DMS153 treated with DMSO at 0.1 percent for 48 hours (cell line): ENCODE data around the gene LOXL3.

Experiments used
- DNase-seq: peaks from one replicate; lab custom pipeline; 2025; ENCODE audit not compliant: unreplicated experiment; lab: John Stamatoyannopoulos, UW

The LOXL3 gene

DNA sequence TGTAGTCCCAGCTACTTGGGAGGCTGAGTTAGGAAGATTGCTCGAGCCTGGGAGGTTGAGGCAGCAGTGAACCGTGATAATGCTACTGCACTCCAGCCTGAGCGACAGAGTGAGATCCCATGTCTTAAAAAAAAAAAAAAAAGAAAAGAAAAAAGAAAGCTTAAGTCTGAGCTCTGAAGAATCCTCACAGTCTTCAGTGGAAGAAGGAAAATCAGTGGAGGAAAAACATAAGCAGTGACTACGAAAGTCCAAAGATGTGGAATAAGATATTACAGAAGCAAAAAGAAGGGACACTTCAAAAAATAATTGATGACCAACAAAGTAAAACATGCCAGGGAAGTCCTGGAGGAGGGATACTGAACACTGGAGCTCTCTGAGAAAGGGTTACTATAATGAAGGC, 43.5 kb downstream of the LOXL3 start:
- DNase-seq = no peak

DNA sequence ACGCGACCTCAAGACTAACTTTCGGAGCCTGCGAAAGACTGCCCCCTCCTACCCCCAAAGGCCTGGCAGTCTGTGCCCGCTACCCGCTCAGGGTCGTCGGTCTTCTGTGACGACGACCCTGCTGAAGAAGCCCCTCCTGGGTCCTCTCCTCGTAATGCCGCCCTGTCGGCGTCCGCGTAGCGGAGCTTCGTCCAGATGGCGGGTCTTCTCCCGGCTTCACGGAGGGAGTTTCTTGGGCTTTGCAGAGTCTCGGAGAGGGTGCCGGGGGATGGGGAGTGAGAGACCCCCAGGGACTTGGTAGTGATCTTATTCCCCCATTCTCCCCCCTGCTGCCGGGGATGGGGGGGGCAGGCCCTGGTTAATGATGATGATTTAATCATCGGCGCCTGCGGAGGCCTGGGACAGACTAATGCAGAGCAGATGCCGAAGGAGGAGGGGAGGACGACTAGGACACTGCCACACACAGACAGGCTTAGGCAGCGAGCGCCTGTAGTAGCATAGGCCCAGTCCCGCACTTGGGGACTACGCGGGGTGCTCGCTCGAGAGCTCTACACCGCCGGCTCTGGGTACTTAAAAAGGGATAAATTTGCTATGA, 45.7 kb downstream of the LOXL3 start:
- no peak for DNase-seq

DNA sequence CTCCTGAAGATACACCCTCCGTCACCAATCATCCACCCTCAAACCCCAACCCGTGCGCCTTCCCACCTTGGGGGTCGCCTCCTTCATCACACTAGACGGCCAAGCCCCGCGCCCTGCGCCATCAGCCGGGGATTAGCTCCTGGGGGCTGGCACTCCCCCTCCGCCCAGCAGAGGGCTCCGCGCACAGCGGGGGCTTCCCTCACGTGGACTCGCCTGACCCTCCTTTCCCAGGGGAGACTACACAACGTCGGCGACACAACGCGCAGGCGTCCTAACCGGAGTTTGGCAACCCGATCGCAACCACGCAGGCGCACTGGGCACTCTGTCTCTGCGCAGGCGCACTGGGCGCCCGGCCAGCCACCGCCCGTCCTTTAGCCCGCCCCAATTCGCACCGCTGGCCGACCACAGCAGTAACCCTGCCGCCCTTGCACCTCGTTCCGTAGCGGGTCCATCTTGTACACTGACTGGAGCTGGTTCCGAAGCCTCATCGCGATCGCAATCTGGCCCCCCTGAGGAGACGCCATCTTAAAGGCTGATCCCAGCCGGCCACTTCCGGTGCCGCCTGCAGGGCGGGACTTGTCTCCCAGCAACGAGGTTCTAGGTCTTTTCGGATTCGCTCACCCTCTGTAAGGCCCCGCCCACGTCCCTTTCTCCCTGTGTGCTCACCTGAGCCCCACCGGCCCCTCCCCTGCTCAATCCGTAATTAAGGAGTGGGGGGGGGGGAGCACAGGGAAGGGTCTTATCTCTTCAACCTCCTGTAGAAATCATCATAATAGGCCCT, 46.4 kb downstream of the LOXL3 start, which contains the start of gene PCGF1:
PCGF1 (minus strand) TSS at position 551 of the 781 bp plus-strand sequence; CDS start at position 524, 27 bp downstream.
- peak; percentile 94 for DNase-seq

DNA sequence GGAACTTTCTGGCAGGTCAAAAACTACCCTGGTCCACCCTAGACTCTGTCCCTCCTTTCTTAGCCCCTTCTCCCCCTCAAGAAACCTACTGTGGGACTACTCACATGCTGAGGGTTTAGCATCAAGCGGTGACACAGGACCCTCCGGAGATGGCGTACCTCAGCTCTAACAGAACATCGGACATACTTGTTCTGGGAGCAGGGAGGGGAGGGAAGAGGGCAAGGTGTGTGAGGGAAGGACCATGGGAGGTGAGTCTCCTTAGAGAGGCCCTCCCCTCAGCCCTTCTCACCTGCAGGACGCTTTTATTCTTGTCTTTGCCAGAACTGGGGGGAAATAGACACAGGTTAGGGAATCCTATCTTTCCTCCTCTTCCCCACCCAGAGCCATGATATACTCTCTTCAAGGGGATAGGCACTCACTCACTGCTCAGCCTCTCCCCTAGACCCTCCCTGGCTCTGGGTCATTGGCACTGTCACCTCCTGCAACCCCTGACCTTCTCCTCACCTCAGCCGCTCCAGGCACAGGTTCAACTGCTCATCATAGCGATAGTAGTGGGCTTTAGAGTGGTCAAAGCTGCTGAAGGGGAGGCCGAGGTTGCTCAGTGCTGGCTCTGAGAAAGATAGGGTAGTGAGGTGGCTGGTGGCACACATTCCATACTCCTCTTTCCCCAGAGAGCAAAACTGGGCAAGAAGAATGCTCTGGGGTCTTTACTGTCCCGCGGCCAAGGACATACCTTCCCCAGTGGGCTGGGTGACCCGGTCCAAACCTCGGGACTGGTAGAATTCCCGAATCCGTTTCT, 48.1 kb downstream of the LOXL3 start:
- no peak for DNase-seq

DNA sequence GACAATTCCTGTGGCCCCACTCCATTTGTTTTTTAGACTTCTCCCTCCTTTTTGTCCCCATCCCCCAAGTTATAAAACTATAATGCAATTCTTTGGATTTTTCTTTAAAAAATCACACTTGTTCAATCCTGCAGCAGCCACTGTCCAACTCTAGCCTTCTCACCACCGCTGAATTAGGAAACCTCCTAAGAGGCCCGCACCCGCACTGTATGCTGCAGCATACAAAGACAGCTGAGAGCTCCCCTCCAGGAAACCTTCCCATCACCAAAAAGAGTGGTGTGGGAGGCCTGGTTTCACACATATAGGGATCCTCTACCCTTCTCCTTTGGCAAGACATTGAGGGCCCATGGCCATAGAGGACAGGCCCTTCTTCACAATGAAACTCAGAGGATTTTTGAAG, 49.2 kb downstream of the LOXL3 start:
- DNase-seq = no peak

DNA sequence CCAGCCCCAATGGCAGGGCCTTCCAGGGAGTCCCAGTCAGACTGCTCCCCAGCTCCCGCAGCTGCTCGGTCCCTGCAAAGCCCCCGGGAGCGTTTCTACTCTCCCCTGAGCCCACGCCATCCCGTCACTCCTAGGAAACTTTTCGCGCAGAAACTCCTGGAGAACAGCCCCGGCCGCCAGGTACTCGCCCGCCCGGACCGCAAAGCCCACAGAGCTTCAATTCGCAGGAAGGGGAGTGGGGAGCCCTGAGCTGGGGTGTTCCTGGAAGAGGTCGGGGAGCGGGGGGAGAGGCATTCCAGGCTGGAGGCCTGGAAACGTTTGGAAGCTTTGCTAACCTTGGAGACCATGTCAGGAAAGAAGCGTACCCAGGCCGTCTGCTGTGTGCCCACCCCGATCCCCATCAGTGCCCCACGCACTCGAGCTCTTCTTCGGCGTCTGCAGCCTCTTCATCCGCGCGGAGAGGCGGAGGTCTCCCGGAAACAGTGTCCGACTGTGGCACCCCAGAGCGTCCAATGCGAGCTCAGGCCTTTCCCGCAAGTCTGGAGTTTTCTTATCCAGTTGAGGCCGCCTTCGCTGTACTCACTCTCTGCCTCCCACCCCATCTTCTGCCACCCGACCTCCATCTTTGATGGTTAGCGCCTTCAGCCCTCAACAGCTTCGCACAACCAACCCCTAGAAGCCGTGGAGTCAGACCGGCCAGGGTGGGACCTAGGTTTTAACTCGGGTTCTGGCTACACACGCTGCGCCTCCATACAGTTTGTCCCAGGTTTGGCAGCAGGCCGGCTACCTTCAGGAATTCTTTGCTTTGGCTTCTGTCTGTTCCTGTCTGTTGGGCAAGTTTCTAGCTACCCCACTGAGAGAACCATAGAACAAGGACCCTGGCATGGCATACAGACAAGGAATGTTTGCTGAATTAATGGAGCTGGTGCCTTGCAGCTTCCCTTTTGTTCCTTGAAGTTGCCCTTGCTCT, 50.0 kb downstream of the LOXL3 start:
- DNase-seq = no peak

DNA sequence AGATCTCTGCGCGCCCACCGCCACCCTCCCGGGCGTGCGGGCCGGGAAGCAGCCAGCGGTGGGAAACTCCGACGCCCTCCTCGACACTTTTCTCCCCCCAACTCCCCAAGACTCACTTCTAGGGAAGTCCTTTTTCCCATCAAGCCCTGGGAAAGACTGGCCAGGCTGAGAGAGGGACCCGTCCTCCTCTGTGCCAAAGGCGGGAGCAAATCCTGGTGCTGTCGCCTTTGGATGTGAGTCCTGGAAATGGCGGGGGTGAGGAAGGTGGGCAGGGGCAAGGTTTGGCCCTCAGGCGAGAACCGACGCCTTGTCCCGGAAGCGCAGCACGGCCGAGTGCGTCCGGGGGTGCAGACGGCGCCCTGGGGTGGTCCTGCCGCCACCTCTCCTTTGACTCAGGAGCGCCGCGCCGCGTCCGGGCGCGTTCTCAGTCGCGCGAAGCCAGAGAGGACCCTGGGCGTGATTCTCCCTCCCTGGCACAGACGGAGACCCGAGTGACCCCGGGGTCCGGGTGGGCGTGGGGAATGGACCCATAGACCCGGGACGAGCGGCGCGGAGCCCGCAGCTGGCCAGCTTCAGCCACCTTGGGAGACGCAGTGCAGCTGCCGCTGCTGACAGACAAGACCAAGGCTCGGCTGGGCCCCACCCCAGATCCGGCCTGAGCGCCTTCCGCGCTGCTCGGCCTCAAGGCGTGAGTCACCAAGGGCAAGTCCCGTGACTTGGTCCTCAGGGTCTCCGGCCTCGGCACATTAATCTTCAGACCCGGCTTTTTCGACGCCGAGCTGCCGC, 50.8 kb downstream of the LOXL3 start:
- DNase-seq = no peak

DNA sequence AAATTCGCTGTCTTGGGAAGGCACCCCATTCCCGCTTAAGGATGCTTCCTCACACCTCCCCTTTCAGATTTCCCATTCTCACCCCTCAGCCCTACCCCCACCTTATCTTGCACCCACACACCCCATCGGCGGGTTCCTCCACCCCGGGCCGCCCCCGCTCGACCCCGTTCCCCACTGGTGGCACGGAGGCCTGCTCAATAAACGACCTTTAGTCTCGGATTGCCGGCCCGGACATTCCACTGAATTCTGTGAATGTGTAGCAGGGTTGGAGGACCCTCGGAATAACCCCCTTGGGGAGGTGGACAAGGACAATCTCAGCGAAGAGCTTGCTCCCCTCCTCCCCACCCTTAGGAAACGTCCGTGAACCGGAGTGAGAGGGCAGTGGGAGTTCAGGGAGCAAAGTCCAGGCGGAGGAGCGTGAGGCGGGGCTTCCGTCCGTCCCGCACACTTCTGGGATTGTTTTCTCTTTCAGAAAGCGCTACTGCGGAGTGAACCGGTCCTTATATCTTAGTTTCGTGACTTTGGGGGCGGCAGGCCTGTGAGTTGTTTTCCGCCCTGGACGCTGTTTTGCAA, 51.5 kb downstream of the LOXL3 start:
- DNase-seq = no peak

DNA sequence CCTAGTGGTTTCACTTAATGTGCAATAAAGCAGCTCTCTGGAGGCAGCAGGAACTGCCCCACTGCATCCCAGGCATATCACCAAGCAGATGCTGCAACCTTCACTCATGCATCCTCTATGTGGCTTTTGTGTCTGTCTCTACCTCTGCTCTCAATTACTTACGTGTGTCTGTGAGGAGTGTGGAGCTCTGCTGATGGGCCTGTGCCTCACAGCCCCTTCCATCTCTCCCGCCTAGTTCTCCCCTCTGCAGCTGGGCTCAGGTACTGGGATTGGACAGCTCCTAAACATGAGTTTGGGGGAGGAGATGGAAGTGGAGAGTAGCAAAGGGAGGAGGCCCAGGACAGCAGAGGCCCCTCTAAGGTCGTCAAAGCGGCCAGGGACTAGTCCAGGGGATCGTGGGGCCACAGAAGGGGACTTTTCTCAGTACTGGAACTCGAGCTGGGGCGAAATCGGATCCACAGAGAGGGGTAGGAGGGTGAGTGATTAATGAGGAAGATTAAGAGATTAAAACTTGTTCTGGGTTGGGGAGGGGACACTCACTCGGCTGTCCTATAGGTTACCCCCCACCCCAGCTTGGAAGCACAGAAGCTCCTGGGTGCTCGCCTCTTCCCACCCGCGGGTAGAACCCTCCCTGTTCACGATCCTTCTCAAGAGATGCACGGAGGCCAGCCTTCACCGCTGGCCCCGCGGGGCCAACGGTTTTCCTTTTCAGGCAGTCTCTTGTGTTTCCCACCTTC, 52.2 kb downstream of the LOXL3 start:
- DNase-seq = no peak

DNA sequence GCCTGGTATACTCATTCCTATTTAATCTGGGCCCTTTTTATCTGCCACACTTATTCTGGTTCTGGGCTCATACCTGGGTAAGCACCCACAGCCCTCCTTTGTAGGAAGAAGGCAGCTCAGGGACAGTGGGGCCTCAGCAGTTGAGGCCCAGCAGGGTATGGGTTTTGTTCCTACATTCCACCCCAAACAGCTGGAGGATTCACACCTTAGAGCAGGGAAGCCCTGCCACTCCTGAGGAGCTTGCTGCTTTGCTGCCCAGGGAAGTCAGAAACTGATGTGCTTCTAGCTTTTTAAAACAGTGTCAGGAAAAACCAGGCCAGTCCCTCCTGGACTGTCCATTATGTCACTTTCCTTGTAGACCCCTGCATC, 53.2 kb downstream of the LOXL3 start:
- no peak for DNase-seq

DNA sequence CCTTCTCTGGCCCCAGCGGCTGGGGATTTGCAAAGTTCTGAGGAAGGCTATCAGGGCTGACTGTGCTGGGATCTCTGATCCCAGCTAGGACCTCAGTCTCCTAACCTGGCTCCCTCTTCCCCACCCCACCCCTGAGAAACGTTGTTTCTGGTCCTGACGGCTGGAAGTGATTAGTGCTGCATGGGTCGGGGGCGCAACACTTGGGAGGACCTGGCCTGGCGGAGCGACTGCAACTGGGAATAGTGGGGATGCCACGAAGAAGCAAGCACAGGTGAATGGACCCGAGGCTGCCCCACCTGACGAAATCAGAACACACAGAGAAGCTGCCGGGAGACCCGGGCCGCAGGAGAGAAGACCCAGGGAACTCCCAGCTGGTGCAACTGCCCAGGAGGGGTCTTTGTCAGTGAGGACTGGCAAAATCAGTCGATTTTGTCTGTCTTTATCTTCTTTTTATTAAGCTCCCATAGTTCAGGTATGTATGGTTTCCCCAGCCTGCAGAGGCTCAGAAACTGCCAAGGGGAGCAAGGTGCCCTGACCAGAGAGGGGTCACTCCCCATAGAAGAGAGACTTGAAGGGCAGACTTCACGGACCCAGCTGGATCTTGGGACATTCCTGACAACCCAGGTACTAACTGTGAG, 53.7 kb downstream of the LOXL3 start:
- DNase-seq = no peak

DNA sequence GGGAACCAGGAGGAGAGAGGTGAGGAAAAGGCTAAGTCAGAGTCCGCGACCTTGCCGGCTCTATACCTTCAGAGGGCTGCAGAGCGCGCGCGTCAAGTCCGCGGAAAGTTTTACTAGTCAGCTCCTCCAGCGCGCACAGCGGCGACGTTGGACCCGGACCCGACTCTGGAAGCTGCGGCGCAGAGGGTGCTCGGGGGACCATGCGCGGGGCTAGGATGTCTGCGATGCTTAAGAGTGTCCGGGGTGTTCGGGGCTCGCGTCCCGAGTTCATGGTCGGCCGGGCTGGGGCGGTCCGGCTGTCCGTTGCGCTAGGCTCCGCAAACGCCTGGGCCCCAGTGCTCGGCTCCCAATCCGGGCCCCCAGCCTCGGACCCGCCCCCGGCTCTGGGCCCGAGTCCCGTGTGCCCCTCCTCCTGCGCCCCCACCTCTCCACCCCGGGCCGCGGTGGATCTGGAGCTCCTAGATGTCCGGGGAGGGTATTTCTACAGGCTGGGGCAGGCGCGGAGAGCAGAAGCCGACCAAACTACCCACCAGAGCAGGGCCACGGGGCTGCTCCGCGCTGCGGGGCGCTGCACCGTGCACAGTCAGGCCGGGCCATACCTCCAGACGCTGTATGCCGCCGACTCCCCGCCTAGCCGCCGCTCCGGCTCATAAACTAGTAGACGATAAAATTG, 54.3 kb downstream of the LOXL3 start, which contains the start of gene LBX2:
LBX2 (minus strand) TSS at position 337 of the 673 bp plus-strand sequence; CDS start at position 271, 66 bp downstream.
- DNase-seq = no peak

DNA sequence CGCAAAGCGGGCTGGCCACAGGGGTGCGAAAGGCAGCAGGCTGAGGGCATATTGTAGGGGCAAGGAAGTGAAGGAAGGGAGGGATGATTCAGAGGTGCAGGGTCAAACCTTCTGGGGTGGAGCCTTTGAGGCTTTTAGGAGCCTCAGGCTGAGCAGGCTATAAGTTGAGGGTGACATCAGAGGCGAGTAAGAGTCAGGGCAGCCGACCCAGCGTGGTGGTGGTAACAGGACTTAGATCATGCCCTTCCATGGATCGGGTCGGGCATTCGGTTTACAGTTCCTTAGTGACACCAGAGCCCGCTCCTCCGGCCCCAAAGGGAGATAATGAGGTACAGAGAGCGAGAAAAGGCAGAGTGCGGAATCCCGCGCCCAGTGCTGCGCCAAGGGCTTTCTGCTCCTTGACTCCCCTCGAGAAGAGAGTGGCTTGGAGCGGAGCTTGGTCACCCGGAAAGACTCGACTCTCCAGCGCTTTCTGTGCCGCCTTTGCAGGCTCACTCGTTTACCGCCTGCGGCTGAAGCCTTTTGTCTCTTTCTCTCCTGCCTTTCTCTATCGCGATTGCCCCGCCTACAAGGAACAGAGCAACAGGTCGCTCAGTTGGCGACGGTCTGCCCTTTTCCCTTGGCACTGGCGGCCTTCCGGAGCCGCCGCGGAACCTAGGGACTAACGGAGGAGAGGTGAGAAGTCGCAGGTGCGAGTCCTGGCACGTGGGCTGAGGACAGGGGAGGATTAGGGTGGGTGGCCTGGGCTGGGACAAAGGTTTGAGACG, 55.1 kb downstream of the LOXL3 start:
- DNase-seq = no peak

DNA sequence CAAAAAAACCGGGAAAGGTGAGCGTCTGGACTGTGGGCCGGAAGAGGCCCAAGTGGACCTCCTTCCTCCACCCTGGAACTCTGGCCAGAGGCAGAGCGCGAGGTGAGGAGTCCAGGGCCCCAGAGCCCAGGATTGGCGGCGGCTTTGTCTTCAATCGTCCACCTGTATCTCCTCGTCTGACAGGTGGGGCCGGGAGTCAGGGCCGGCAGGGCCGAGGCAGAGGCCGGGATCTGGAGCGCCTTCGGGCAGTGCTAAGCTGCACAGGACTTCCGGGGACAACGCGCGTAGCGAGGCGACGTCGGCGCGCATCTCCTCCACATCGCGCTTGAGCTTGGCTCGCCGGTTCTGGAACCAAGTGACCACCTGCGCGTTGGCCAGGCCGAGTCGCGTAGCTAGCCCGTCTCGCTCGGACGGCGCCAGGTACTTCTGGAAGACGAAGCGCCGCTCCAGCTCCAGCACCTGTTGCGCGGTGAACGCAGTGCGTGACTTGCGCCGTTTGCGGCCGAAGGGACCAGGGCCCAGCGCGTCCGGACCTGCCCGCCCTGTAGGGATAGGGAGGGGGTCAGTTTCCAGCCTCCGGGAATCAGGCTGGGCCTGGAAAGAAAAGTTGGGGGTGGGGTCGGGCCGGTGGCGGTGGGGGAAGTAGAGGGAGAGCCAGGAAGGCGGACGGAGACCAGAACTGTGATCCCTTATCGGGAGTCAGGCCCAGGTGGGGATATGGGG, 55.8 kb downstream of the LOXL3 start:
- peak; percentile 41 for DNase-seq

DNA sequence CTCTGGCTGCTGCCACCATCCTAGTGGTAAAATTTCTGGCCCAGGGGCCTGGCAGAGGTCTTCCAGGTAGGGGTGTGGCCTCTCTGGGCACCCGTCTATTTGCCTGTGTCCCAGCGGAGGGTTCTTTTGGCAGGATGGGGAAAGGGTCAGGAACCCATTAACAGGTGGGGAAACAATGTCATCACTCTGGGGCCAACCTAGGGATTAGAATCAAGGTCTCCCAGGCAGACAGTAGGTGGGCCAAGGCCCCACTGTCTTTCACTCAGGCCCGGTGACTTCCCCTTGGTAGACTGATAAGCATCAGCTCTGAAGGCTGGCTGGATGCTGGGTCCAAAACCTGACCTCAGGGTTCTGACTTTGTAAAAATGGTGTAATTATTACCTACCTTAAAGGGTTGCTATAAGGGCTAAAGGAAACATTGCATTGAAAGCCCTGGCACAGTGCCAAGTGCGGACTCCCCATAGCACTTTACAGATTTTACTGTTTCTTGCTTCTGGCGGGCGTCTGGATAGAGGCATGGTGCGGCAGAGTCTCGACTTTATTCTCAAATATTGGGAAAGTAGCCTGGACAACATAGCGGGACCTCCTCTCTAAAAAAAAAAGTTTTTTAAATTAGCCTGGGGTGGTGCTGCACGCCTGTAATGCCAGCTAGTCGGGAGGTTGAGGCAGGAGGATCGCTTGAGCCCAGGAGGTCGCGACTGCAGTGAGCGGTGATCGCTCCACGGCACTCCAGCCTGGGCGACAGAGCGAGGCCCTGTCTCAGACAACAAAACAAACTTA, 56.6 kb downstream of the LOXL3 start:
- DNase-seq = no peak

DNA sequence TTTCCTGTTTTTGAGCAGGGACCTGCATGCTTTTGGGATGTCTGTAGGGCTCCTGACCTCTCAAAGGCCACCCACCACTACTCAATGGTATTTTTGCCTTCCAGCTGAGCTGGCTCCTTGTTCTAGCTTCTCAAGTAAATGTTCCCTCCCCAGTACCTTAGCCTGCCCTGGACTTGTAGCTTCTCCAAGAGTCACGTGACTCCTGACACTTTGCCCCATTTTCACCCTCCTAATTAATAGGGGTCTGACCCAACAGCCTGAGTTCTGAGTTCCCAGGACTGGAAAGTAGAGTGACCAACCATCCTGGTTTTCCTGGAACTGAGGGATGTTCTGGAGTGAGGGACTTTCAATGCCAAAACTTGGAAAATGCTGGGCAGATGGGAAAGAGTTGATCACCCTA, 58.3 kb downstream of the LOXL3 start:
- no peak for DNase-seq
